GM21515 (cell line): ENCODE data around the gene RNF214.

ENCODE experiments used
- ATAC-seq: cut with Tn5 transposase; IDR thresholded peaks from one replicate; pipeline ENCODE4 v1.9.1; 2021; ENCODE audit not compliant: unreplicated experiment

RNF214 gene

GRCh38 chr11:117279711-117280376 is 47.4 kb downstream of the RNF214 start:
- ATAC-seq = no peak

- no peak for ATAC-seq
These were observed 48.7 kb downstream of the RNF214 start for GRCh38 chr11:117281159-117281558.

GRCh38 chr11:117281869-117282268 is 49.4 kb downstream of the RNF214 start:
- ATAC-seq = no peak

- ATAC-seq = no peak
These were observed 50.5 kb downstream of the RNF214 start for GRCh38 chr11:117282956-117283355.

- no peak for ATAC-seq
These were observed 51.6 kb downstream of the RNF214 start for GRCh38 chr11:117284053-117284452.

GRCh38 chr11:117286588-117286987 is 54.1 kb downstream of the RNF214 start:
- ATAC-seq = no peak

GRCh38 chr11:117287668-117288067 is 55.2 kb downstream of the RNF214 start:
- ATAC-seq = no peak

- no peak for ATAC-seq
These were observed 57.3 kb downstream of the RNF214 start for GRCh38 chr11:117289795-117290194.

GRCh38 chr11:117290809-117291396 is 58.4 kb downstream of the RNF214 start, which contains the start of gene BACE1-AS:
Gene BACE1-AS, plus strand, starts transcription at chr11:117291346.
- ATAC-seq = no peak

GRCh38 chr11:117292616-117293015 is 60.1 kb downstream of the RNF214 start:
- no peak for ATAC-seq

GRCh38 chr11:117295438-117296137 is 63.1 kb downstream of the RNF214 start:
- no peak for ATAC-seq

- ATAC-seq = no peak
These were observed 64.4 kb downstream of the RNF214 start for GRCh38 chr11:117296881-117297280.

- ATAC-seq = no peak
These were observed 65.7 kb downstream of the RNF214 start for GRCh38 chr11:117298195-117298594.

GRCh38 chr11:117299351-117300282 is 67.1 kb downstream of the RNF214 start:
- ATAC-seq = no peak

GRCh38 chr11:117300283-117300663 is 67.8 kb downstream of the RNF214 start:
- no peak for ATAC-seq

GRCh38 chr11:117300773-117301172 is 68.3 kb downstream of the RNF214 start:
- no peak for ATAC-seq

GRCh38 chr11:117302228-117302627 is 69.8 kb downstream of the RNF214 start:
- no peak for ATAC-seq

GRCh38 chr11:117303101-117303500 is 70.6 kb downstream of the RNF214 start:
- ATAC-seq = no peak

- no peak for ATAC-seq
These were observed 71.3 kb downstream of the RNF214 start for GRCh38 chr11:117303646-117304315.

GRCh38 chr11:117305145-117305544 is 72.7 kb downstream of the RNF214 start:
- ATAC-seq = no peak

- no peak for ATAC-seq
These were observed 76.8 kb downstream of the RNF214 start for GRCh38 chr11:117309310-117309709.
